Measurements from ENCODE around the gene GNAO1.

GNAO1 gene

DNA sequence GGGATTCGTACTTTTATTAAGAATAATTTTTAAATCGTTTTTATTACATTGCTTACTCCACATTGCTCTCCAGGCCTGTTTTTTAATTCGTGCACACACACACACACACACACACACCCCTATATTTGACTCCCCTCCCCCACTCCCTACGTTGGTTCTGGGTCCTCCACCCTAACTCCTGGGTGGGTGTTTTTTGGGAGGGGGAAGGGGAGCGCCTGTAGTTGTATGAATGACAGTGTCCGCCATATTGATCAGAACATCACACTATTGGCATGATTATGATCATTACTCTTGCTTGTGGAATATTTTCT, 1.3 kb downstream of the GNAO1 start:
- no peak for TF ChIP-seq ZFX (IDR thresholded peaks at IDR 0.05; ENCODE audit: borderline replicate concordance)
- TF ChIP-seq, protein P1, sequence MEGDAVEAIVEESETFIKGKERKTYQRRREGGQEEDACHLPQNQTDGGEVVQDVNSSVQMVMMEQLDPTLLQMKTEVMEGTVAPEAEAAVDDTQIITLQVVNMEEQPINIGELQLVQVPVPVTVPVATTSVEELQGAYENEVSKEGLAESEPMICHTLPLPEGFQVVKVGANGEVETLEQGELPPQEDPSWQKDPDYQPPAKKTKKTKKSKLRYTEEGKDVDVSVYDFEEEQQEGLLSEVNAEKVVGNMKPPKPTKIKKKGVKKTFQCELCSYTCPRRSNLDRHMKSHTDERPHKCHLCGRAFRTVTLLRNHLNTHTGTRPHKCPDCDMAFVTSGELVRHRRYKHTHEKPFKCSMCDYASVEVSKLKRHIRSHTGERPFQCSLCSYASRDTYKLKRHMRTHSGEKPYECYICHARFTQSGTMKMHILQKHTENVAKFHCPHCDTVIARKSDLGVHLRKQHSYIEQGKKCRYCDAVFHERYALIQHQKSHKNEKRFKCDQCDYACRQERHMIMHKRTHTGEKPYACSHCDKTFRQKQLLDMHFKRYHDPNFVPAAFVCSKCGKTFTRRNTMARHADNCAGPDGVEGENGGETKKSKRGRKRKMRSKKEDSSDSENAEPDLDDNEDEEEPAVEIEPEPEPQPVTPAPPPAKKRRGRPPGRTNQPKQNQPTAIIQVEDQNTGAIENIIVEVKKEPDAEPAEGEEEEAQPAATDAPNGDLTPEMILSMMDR (IDR thresholded peaks at IDR 0.05) = no peak
- H3K27ac ChIP-seq = no peak overlapping the region

DNA sequence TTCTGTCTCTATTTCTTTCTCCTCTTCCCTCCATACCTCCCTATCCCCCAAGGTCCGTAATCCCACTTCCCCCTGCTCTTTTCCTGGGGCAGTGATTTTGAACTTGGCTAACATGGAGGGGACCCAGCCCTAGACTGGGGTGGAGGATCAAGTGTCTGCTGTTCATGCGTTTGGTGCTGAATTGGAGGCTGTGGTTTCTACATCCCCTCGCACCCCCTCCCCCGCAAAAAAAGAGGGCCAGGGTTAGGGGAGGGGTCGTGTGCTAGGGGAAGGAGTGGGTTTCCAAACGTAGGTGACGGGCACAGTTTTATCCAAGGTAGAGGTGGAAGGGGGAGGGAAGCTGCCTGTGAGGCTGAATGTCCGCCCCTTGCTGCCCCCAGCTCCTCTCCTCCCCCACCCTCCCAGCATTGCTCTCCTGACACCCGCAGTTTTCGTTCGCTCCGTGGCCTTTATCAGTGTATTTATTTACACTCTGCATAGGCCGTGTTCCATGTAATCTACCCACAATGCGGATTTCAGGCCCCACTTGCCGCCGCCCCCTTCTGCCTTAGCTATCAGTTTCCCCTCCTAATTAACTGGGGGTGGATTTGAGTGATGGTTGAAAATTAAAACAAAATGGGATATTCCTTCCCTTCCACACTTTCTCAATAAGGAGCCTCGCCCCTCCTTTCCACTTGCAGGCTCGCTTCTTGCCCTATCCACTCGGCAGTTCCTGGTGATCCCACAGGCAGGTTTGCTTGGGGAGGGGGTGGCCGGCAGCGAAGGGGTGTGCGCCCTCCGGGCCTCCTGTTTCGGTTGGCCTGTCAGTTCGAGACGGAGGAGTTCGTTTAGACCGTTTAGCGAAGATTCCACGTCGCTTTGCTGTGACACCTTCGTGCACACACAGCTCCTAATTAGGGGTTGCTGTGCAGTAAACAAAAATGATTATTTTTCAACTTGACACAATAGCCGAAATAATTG, 2.0 kb downstream of the GNAO1 start:
- no peak for TF ChIP-seq ZFX (IDR thresholded peaks at IDR 0.05; ENCODE audit: borderline replicate concordance)
- TF ChIP-seq, protein P1 (IDR thresholded peaks at IDR 0.05) = no peak
- no peak overlapping the region for H3K27ac ChIP-seq

DNA sequence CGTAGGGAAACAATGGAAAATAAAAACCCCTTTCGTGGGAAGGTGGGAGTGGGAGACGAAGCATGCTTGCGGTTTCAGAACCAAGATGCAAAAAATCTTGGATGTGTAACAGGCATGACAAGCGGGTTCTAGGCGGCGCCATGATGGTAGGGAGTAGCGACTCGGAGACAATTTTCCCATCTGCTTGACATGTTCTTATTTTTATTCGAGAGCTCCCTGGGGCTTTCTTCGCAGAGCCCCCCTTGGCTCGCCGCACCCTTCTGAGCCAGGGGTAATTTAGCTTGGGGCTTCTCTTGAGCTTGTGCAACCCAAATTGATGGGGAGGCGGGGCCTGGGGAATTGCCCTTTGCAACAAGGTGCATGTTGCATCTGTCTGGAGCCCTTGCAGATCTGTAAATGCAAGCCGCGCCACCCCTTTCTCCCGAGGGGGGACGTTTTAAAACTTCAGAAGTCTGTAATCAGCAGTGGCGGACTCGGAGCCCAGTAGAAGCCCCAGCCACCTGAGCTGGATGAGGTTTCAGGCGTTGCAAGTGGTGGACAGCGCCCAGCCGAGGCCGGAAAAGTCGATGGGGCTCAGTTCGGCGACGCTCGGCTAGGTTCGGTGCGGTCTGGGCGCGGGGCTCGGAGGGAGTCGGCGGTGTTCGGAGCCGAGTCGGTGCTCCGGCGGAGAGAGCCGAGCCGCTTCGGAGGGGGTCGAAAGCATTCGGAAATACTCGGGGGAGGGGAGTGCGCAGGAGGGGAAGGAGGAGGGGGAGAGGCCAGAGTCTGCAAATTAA, 2.9 kb downstream of the GNAO1 start:
- no peak overlapping the region for H3K27ac ChIP-seq
- TF ChIP-seq, protein P1 (IDR thresholded peaks at IDR 0.05) = no peak
- no peak for TF ChIP-seq ZFX (IDR thresholded peaks at IDR 0.05; ENCODE audit: borderline replicate concordance)

DNA sequence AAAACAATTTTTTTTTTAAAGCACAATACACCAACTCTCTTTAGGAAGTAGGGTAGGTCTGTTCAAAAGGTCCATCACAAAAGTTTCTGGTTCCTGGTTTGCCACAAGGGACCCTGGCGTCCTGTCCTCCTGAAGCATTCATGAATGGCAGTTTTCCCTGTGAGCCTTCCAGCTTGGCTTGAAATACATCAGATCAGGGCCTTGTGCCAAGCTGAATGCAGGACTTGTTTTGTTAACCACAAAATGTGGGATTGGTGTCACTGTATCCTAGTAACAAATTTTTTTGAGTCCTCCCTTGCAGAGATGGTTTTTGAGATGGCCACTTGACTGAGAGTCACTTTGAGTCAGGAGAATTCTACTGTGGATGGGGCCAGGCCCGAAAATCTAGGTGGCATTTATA, 3.9 kb downstream of the GNAO1 start:
- TF ChIP-seq, protein P1 (IDR thresholded peaks at IDR 0.05) = no peak
- TF ChIP-seq ZFX (IDR thresholded peaks at IDR 0.05; ENCODE audit: borderline replicate concordance) = no peak
- no peak overlapping the region for H3K27ac ChIP-seq

DNA sequence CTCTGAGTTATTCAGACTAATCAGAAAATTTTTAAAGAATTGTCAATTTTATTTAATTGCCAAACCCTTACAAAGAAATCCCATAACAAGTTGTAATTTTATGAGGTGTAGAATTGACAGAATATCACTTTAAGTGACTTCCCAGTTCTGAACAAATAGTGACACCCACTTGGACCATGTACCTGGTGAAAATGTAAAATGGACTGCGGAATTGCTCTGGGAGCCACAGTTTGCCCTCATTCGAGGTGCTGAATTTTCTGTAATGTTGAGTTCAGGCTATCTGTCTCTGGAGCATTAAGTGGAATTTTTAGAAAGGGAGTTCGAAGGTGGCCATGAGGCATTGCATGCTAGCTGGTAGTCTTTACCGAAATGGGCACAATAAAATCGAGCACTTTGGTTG, 5.1 kb downstream of the GNAO1 start:
- TF ChIP-seq ZFX (IDR thresholded peaks at IDR 0.05; ENCODE audit: borderline replicate concordance) = no peak
- TF ChIP-seq, protein P1 (IDR thresholded peaks at IDR 0.05) = no peak
- H3K27ac ChIP-seq = no peak overlapping the region

DNA sequence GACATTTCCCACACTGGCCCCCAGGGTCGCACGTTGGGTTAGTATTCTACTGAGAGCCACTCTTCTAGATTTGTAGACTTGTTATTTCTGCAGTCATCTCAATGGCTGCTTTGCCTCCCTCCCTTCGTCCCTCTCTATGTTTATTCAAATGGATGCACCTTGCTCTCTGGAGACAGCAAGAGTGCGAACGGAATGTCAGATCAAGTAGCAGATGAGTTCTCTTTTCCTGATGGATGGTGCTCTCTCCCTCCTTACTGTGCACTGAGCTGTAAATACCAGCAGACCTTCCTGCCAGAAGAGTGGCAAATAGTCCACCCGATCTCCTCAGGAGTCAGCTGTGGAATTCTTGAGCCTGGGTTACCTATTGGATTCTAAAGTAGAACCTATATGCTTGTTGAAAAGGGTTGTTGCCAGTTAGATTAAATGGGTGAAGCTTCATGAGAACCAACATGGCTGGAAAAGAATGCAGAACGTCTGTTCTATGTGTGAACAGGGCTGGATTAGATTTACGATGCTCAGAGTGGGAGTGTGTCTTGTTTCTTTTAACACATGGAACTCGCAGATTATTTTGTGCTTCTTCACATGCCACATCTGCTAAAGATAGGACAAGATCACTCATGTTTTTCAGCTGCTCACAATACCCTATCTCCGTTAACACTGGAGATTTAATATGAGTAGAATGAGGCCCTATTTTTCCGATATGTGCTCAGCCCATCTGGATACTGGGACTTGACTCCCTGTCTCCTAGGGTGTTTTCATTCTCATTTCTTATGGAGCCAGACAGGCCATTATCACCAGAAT, 6.1 kb downstream of the GNAO1 start:
- no peak overlapping the region for H3K27ac ChIP-seq
- TF ChIP-seq, protein P1 (IDR thresholded peaks at IDR 0.05) = no peak
- TF ChIP-seq ZFX (IDR thresholded peaks at IDR 0.05; ENCODE audit: borderline replicate concordance) = no peak
